Measurements from ENCODE around the gene CYP8B1. TPM values are rescaled to one million over a fixed set of nuclear protein-coding genes. Genes with fewer than 3 reads are reported as not detected.

Gene CYP8B1
- total and polyA plus RNA-seq, 11 donors, result 0.14 TPM; not detected in 10

GRCh38 chr3:42830437-42831320 is 45.0 kb downstream of the CYP8B1 start:
- 41 to 49% (median 44%) methylated on average over 7 of the region's 7 CpGs for WGBS, 4 donors
- DNase-seq, result no peak
- Histone ChIP-seq H3K27ac (no peak overlapping the region), H3K36me3 (no peaks in the 10 kb centered on the region), H3K9me3 (no peaks in the 10 kb centered on the region), H3K4me1 (peaks cover 0 to 8% (median 0%) of the 10 kb centered on the region in 12 donors), H3K4me3 (no peak overlapping the region), H3K27me3 (no peaks in the 10 kb centered on the region)
- intact Hi-C loops (cut with DNase I), result loop anchor here in 9 of 10 donors (1.0 to 5.0 kb wide), 5 partner anchors 50 to 52 kb away; no protein-coding TSS in a partner anchor
- TF ChIP-seq POLR2A (IDR thresholded peaks at IDR 0.05), result no peak
- TF ChIP-seq CTCF (IDR thresholded peaks at IDR 0.05), result peak in 10 of 12 donors; percentile 15 to 53 (median 42)
- peak; percentile 29 to 63 (median 48) for ATAC-seq

- Histone ChIP-seq H3K27me3 (no peaks in the 10 kb centered on the region), H3K4me1 (peaks cover 0 to 8% (median 0%) of the 10 kb centered on the region in 12 donors), H3K9me3 (no peaks in the 10 kb centered on the region), H3K4me3 (no peak overlapping the region), H3K36me3 (no peaks in the 10 kb centered on the region), H3K27ac (no peak overlapping the region)
- TF ChIP-seq CTCF (IDR thresholded peaks at IDR 0.05) (no peak), POLR2A (IDR thresholded peaks at IDR 0.05) (no peak)
- intact Hi-C loops (cut with DNase I), result loop anchor here in 8 of 10 donors (2.0 to 5.0 kb wide), 5 partner anchors 48 to 53 kb away; no protein-coding TSS in a partner anchor
- ATAC-seq (peak in 1 of 4 donors; percentile 12), DNase-seq (no peak)
- 78 to 81% (median 79%) methylated on average over 5 of the region's 5 CpGs for WGBS, 4 donors
Observed at GRCh38 chr3:42829628-42830436, 45.8 kb downstream of the CYP8B1 start.

GRCh38 chr3:42829083-42829627 is 46.5 kb downstream of the CYP8B1 start:
- no peak overlapping the region for H3K4me3 ChIP-seq
- H3K4me1 ChIP-seq, result peaks cover 0 to 8% (median 0%) of the 10 kb centered on the region in 12 donors
- H3K27ac ChIP-seq, result no peak overlapping the region
- ATAC-seq, result peak in 1 of 4 donors; percentile 28
- H3K27me3 ChIP-seq, result no peaks in the 10 kb centered on the region
- TF ChIP-seq CTCF (IDR thresholded peaks at IDR 0.05) (no peak), POLR2A (IDR thresholded peaks at IDR 0.05) (no peak)
- no peaks in the 10 kb centered on the region for H3K9me3 ChIP-seq
- no peaks in the 10 kb centered on the region for H3K36me3 ChIP-seq
- DNase-seq, result no peak
- 79 to 88% (median 84%) methylated on average over 5 of the region's 5 CpGs for WGBS, 4 donors
- intact Hi-C loops (cut with DNase I), result loop anchor here in 1 of 10 donors (5.0 kb wide), 1 partner anchor 47 kb away; no protein-coding TSS in a partner anchor
